Nasal cavity respiratory epithelium epithelial cell of viscerocranial mucosa (primary cell): ENCODE data around the gene DMBX1. TPM values are rescaled to one million over a fixed set of nuclear protein-coding genes. Genes with fewer than 3 reads are reported as not detected.

ENCODE experiments used
- total RNA-seq: library from RNA; depleted of rRNA; stranded (reverse); fragments of >200 nt; gene quantifications from 2 replicates; pipeline ENCODE4 v1.2.3, GENCODE V29; 2014

The DMBX1 gene
- total RNA-seq: under 0.01 TPM in 1 of 2 replicates, not detected in the other

GRCh38 chr1:46489638-46490405 is at the start of gene DMBX1:
Gene DMBX1 (plus strand): TSS chr1:46489836. CDS start chr1:46507011, 17,175 bp downstream.

Other genes starting within 250 kb of the DMBX1 start
- gene RAD54L, start 242.1 kb upstream of the DMBX1 start, total RNA-seq: under 0.01 and 0.28 TPM in 2 replicates
- 75.2 and 75.7 TPM in 2 replicates for gene LRRC41, start 186.2 kb upstream of the DMBX1 start, total RNA-seq
- 214 and 239 TPM in 2 replicates for gene UQCRH, start 186.1 kb upstream of the DMBX1 start, total RNA-seq
- 19.8 and 27.1 TPM in 2 replicates for gene NSUN4, start 149.0 kb upstream of the DMBX1 start, total RNA-seq
- 7.2 and 11.7 TPM in 2 replicates for gene FAAH, start 95.5 kb upstream of the DMBX1 start, total RNA-seq
- not detected in 2 replicates for gene KNCN, start 61.8 kb downstream of the DMBX1 start, total RNA-seq
- gene MKNK1, start 114.4 kb downstream of the DMBX1 start, total RNA-seq: 23.9 and 25.4 TPM in 2 replicates
- gene MOB3C, start 127.0 kb downstream of the DMBX1 start, total RNA-seq: 7.5 and 11.0 TPM in 2 replicates
- 40.7 and 41.5 TPM in 2 replicates for gene ATPAF1, start 178.5 kb downstream of the DMBX1 start, total RNA-seq
- gene TEX38, start 182.0 kb downstream of the DMBX1 start, total RNA-seq: not detected in 2 replicates
- gene EFCAB14, start 229.3 kb downstream of the DMBX1 start, total RNA-seq: 41.7 and 87.8 TPM in 2 replicates